Liver (tissue), 9 donors: ENCODE measurements around the gene PDE2A. TPM values are rescaled to one million over a fixed set of nuclear protein-coding genes. Genes with fewer than 3 reads are reported as not detected.

Experiments used
- DNase-seq: peaks from one replicate; pipeline ENCODE4 v3.0.0-alpha.2; 2017; ENCODE audit warnings: low spot score
- H3K27ac ChIP-seq, 2 donors: one replicate each; pipeline ENCODE4 v1.7.0; 2013; ENCODE audit warnings: inconsistent platforms in 2 of 2, low read length in 2 of 2, control low read depth in 1 of 2, low read depth in 1 of 2, mild to moderate bottlenecking in 1 of 2
- H3K27me3 ChIP-seq, 4 donors: one replicate each; pipeline versions ENCODE4 v1.6.1 to v1.7.0; 2013; ENCODE audit warnings: low read length in 3 of 4, inconsistent platforms in 1 of 4, mild to moderate bottlenecking in 1 of 4, moderate library complexity in 1 of 4; ENCODE audit not compliant: control insufficient read depth in 4 of 4, insufficient read depth in 4 of 4
- H3K36me3 ChIP-seq, 4 donors: one replicate each; pipeline versions ENCODE4 v1.6.1 to v1.7.0; 2013; ENCODE audit warnings: low read length in 3 of 4, mild to moderate bottlenecking in 3 of 4, low read depth in 1 of 4, moderate library complexity in 1 of 4; ENCODE audit not compliant: control insufficient read depth in 4 of 4, insufficient read depth in 3 of 4
- H3K4me1 ChIP-seq, 4 donors: one replicate each; pipeline versions ENCODE4 v1.6.1 to v1.7.0; 2013; ENCODE audit warnings: low read length in 3 of 4, mild to moderate bottlenecking in 3 of 4, moderate library complexity in 1 of 4; ENCODE audit not compliant: control insufficient read depth in 4 of 4, insufficient read depth in 4 of 4
- H3K4me3 ChIP-seq, 3 donors: one replicate each; pipeline versions ENCODE4 v1.6.1 to v1.7.0; 2013; ENCODE audit warnings: low read length in 3 of 3, control low read depth in 1 of 3, low read depth in 1 of 3, mild to moderate bottlenecking in 1 of 3
- H3K9ac ChIP-seq, 2 donors: one replicate each; pipeline ENCODE4 v1.7.0; 2013; ENCODE audit warnings: low read length in 2 of 2, mild to moderate bottlenecking in 2 of 2, moderate library complexity in 2 of 2, control low read depth in 1 of 2, low read depth in 1 of 2
- H3K9me3 ChIP-seq, 4 donors: one replicate each; pipeline versions ENCODE4 v1.6.1 to v1.7.0; 2013; ENCODE audit warnings: low read length in 3 of 4; ENCODE audit not compliant: control insufficient read depth in 4 of 4
- ATF3 ChIP-seq: IDR thresholded peaks from 2 replicates; pipeline ENCODE4 v1.6.1; 2016; ENCODE audit warnings: antibody characterized with exemption
- CTCF ChIP-seq: fragments of 150-350 bp; IDR thresholded peaks from 2 replicates; pipeline ENCODE4 v1.5.1; 2017; ENCODE audit warnings: improper control_type of control experiment, low read depth, low read length; ENCODE audit not compliant: missing input control
- EGR1 ChIP-seq, 2 donors: IDR thresholded peaks; 2 replicates each; pipeline ENCODE4 v1.6.1; 2016 to 2018; ENCODE audit warnings: antibody characterized with exemption in 2 of 2, low read depth in 2 of 2
- FOXA1 ChIP-seq: IDR thresholded peaks from 2 replicates; pipeline ENCODE4 v1.6.1; 2016; ENCODE audit warnings: antibody characterized with exemption
- FOXA2 ChIP-seq: IDR thresholded peaks from 2 replicates; pipeline ENCODE4 v1.6.1; 2016; ENCODE audit warnings: antibody characterized with exemption
- GABPA ChIP-seq, 2 donors: IDR thresholded peaks in 1 of 2; conservative IDR thresholded peaks in 1 of 2; 2 replicates each; pipeline ENCODE4 v1.6.1; 2016; ENCODE audit warnings: antibody characterized with exemption in 2 of 2, mild to moderate bottlenecking in 1 of 2, moderate library complexity in 1 of 2
- HNF4G ChIP-seq: IDR thresholded peaks from 2 replicates; pipeline ENCODE4 v1.6.1; 2016; ENCODE audit warnings: antibody characterized with exemption
- JUND ChIP-seq, 2 donors: IDR thresholded peaks; 2 replicates each; pipeline ENCODE4 v1.6.1; 2016; ENCODE audit warnings: antibody characterized with exemption in 2 of 2
- MAX ChIP-seq: IDR thresholded peaks from 2 replicates; pipeline ENCODE4 v1.6.1; 2016; ENCODE audit warnings: antibody characterized with exemption
- NR2F2 ChIP-seq: IDR thresholded peaks from 2 replicates; pipeline ENCODE4 v1.6.1; 2016; ENCODE audit warnings: antibody characterized with exemption
- RAD21 ChIP-seq, 2 donors: IDR thresholded peaks; 2 replicates each; pipeline ENCODE4 v1.6.1; 2016; ENCODE audit warnings: antibody characterized with exemption in 2 of 2, mild to moderate bottlenecking in 2 of 2
- REST ChIP-seq: IDR thresholded peaks from 2 replicates; pipeline ENCODE4 v1.6.1; 2016; ENCODE audit warnings: antibody characterized with exemption, mild to moderate bottlenecking
- RXRA ChIP-seq, 2 donors: IDR thresholded peaks; 2 replicates each; pipeline ENCODE4 v1.6.1; 2017 to 2018; ENCODE audit warnings: antibody characterized with exemption in 2 of 2, mild to moderate bottlenecking in 1 of 2
- SP1 ChIP-seq: IDR thresholded peaks from 2 replicates; pipeline ENCODE4 v1.6.1; 2018; ENCODE audit warnings: antibody characterized with exemption, mild to moderate bottlenecking
- TAF1 ChIP-seq: conservative IDR thresholded peaks from 2 replicates; pipeline ENCODE4 v1.6.1; 2016; ENCODE audit warnings: antibody characterized with exemption, mild to moderate bottlenecking
- YY1 ChIP-seq: IDR thresholded peaks from 2 replicates; pipeline ENCODE4 v1.6.1; 2016; ENCODE audit warnings: antibody characterized with exemption, mild to moderate bottlenecking
- ZBTB33 ChIP-seq: IDR thresholded peaks from 2 replicates; pipeline ENCODE4 v1.6.1; 2016; ENCODE audit warnings: antibody characterized with exemption
- WGBS: extraction: QIAGEN DNeasy Blood & Tissue Kit; methylation state at CpG from one replicate; pipeline ENCODE4 v1.1.7; 2013; 5-methylcytosine and 5-hydroxymethylcytosine counted together
- polyA plus RNA-seq, 2 donors: library from polyadenylated mRNA; stranded (reverse) in 1 of 2; unstranded in 1 of 2; fragments of 200-250 nt in 1 of 2; fragments of >200 nt in 1 of 2; fragmentation: Nextera tagmentation in 1 of 2; extraction: Ambion mirVana in 1 of 2; gene quantifications; one replicate each; pipeline versions ENCODE4 v1.2.1 to v1.2.3, GENCODE V29; 2013 to 2015
- total RNA-seq, 2 donors: library from RNA; depleted of rRNA; stranded (reverse); fragments of >200 nt; gene quantifications; one replicate each; pipeline ENCODE4 v1.2.3, GENCODE V29; 2014
- donor health status: healthy.
- donor health status: healthy.
- donor health status: healthy.
- donor health status: healthy.
- donor health status: healthy.

The PDE2A gene
- total and polyA plus RNA-seq, 4 donors, result 4.3 to 32.8 (median 12.9) TPM

GRCh38 chr11:72672597-72673238 is 1.5 kb downstream of the PDE2A start:
- Histone ChIP-seq H3K27ac (no peak overlapping the region), H3K27me3 (peaks cover 0 to 14% (median 3%) of the 10 kb centered on the region in 4 donors), H3K9me3 (peaks cover 0 to 6% (median 0%) of the 10 kb centered on the region in 4 donors), H3K36me3 (no peaks in the 10 kb centered on the region), H3K4me3 (no peak overlapping the region), H3K4me1 (no peaks in the 10 kb centered on the region), H3K9ac (no peak overlapping the region)
- 72% methylated on average over 4 of the region's 4 CpGs for WGBS
- DNase-seq, result no peak
- TF ChIP-seq TAF1 (no peak), FOXA1 (no peak), JUND (IDR thresholded peaks at IDR 0.05) (no peak), EGR1 (IDR thresholded peaks at IDR 0.05; ENCODE audit: low read depth in 2 of 2) (no peak), YY1 (no peak), NR2F2 (no peak), SP1 (no peak), MAX (no peak), CTCF (no peak), RXRA (IDR thresholded peaks at IDR 0.05) (no peak), GABPA (IDR thresholded peaks at IDR 0.05 in 1 of 2, conservative IDR thresholded peaks at IDR 0.05 in 1 of 2) (no peak), REST (no peak), ZBTB33 (no peak), RAD21 (IDR thresholded peaks at IDR 0.05) (no peak), HNF4G (no peak), ATF3 (no peak), FOXA2 (no peak)
